Measurements from ENCODE around the gene MEX3D. TPM values are rescaled to one million over a fixed set of nuclear protein-coding genes. Genes with fewer than 3 reads are reported as not detected.
"Not testable (repeated sequence)": the region's sequence is repeated elsewhere in the genome, so short reads cannot be mapped to it uniquely, and the experiment has no call there.

MEX3D gene
- total and polyA plus RNA-seq, 12 donors, result 1.6 to 31.6 (median 14.4) TPM

GRCh38 chr19:1553415-1553814, 14.7 kb downstream of the MEX3D start:
- intact Hi-C loops (cut with DNase I), result no loop called here
- H3K27ac ChIP-seq, result no peak overlapping the region

GRCh38 chr19:1551068-1552040, 16.8 kb downstream of the MEX3D start:
- intact Hi-C loops (cut with DNase I), result no loop called here
- H3K27ac ChIP-seq, result no peak overlapping the region

More at GRCh38 chr19:1553415-1553814, 14.7 kb downstream of the MEX3D start:
- H3K4me1 ChIP-seq (replicated peaks in 1 of 2), result no peaks in the 10 kb centered on the region
- H3K27me3 ChIP-seq, result no peaks in the 10 kb centered on the region
- no peak for DNase-seq
- no peaks in the 10 kb centered on the region for H3K9me3 ChIP-seq (replicated peaks in 1 of 3)
- whole genome bisulfite sequencing, 4 donors, result 80 to 91% (median 88%) methylated on average over 10 of the region's 10 CpGs
- no peak overlapping the region for H3K4me3 ChIP-seq
- peaks cover 0 to 6% of the 10 kb centered on the region in 2 donors for H3K36me3 ChIP-seq (replicated peaks in 1 of 2)
- TF ChIP-seq CTCF (IDR thresholded peaks at IDR 0.05), result no peak
- no peak for TF ChIP-seq POLR2A (IDR thresholded peaks at IDR 0.05)

GRCh38 chr19:1549332-1549945, 18.7 kb downstream of the MEX3D start:
- DNase-seq, result no peak
- no peak overlapping the region for H3K4me3 ChIP-seq
- no peaks in the 10 kb centered on the region for H3K36me3 ChIP-seq (replicated peaks in 1 of 2)
- H3K4me1 ChIP-seq (replicated peaks in 1 of 2), result no peaks in the 10 kb centered on the region
- H3K9me3 ChIP-seq (replicated peaks in 1 of 3), result no peaks in the 10 kb centered on the region
- intact Hi-C loops (cut with DNase I), result loop anchor here (5.0 to 10.0 kb wide), 4 partner anchors 105 to 265 kb away; partner anchors contain the start of genes ATP8B3 (in 1 of the 2) and TCF3 (in 1 of the 2)
- WGBS, 4 donors, result 76 to 95% (median 81%) methylated on average over 4 of the region's 4 CpGs
- H3K27ac ChIP-seq, result no peak overlapping the region
- TF ChIP-seq CTCF (IDR thresholded peaks at IDR 0.05) (no peak), POLR2A (IDR thresholded peaks at IDR 0.05) (no peak)
- H3K27me3 ChIP-seq, result no peaks in the 10 kb centered on the region

More at GRCh38 chr19:1551068-1552040, 16.8 kb downstream of the MEX3D start:
- Histone ChIP-seq H3K9me3 (replicated peaks in 1 of 3) (no peaks in the 10 kb centered on the region), H3K27me3 (no peaks in the 10 kb centered on the region), H3K36me3 (replicated peaks in 1 of 2) (peaks cover 0 to 6% of the 10 kb centered on the region in 2 donors), H3K4me3 (no peak overlapping the region), H3K4me1 (replicated peaks in 1 of 2) (no peaks in the 10 kb centered on the region)
- TF ChIP-seq POLR2A (IDR thresholded peaks at IDR 0.05), result no peak
- TF ChIP-seq CTCF (IDR thresholded peaks at IDR 0.05), result no peak
- no peak for DNase-seq
- 76 to 84% (median 80%) methylated on average over 15 to 17 of the region's 17 CpGs for WGBS, 4 donors

- TF ChIP-seq CTCF (IDR thresholded peaks at IDR 0.05) (no peak), POLR2A (IDR thresholded peaks at IDR 0.05) (no peak)
- H3K4me1 ChIP-seq (replicated peaks in 1 of 2), result no peaks in the 10 kb centered on the region
- H3K9me3 ChIP-seq (replicated peaks in 1 of 3), result no peaks in the 10 kb centered on the region
- no peak overlapping the region for H3K27ac ChIP-seq
- no peak for DNase-seq
- H3K27me3 ChIP-seq, result peaks cover 3% of the 10 kb centered on the region
- H3K36me3 ChIP-seq (replicated peaks in 1 of 2), result no peaks in the 10 kb centered on the region
- no peak overlapping the region for H3K4me3 ChIP-seq
- intact Hi-C loops (cut with DNase I), result loop anchor here in 1 of 2 donors (10.0 kb wide), 2 partner anchors 114 to 274 kb away; partner anchors contain the start of genes ATP8B3 and TCF3
- 41 to 45% (median 44%) methylated on average over 17 of the region's 17 CpGs for WGBS, 4 donors
Observed at GRCh38 chr19:1540365-1540925, 27.7 kb downstream of the MEX3D start.

- H3K9me3 ChIP-seq (replicated peaks in 1 of 3); H3K4me3 ChIP-seq; H3K36me3 ChIP-seq (replicated peaks in 1 of 2); H3K27ac ChIP-seq; H3K27me3 ChIP-seq; H3K4me1 ChIP-seq (replicated peaks in 1 of 2): not testable (repeated sequence)
- intact Hi-C loops (cut with DNase I), result loop anchor here in 1 of 2 donors (10.0 kb wide), 2 partner anchors 115 to 275 kb away; partner anchors contain the start of genes ATP8B3 and TCF3
- WGBS, 4 donors, result 63 to 74% (median 73%) methylated on average over 11 of the region's 11 CpGs
- DNase-seq, result peak in 1 of 7 donors; percentile 26
Observed at GRCh38 chr19:1539749-1540148, 28.4 kb downstream of the MEX3D start.
